Thymus (tissue), 11 donors: ENCODE measurements around the gene CDH4. TPM values are rescaled to one million over a fixed set of nuclear protein-coding genes. Genes with fewer than 3 reads are reported as not detected.

Experiments used
- DNase-seq, 9 donors: peaks; one replicate each; pipeline ENCODE4 v3.0.0-alpha.2; 2013; ENCODE audit warnings: low spot score in 9 of 9, low read depth in 6 of 9, missing footprints in 1 of 9
- H3K27ac ChIP-seq, 2 donors: one replicate each; pipeline ENCODE4 v1.5.1; 2013; ENCODE audit warnings: control low read depth in 1 of 2, low read depth in 1 of 2, low read length in 1 of 2, mild to moderate bottlenecking in 1 of 2, moderate library complexity in 1 of 2
- H3K27me3 ChIP-seq, 2 donors: one replicate each; pipeline ENCODE4 v1.5.1; 2013; ENCODE audit warnings: low read length in 1 of 2; ENCODE audit not compliant: control insufficient read depth in 2 of 2, insufficient read depth in 1 of 2
- H3K36me3 ChIP-seq, 2 donors: one replicate each; pipeline ENCODE4 v1.5.1; 2013; ENCODE audit warnings: low read length in 1 of 2, mild to moderate bottlenecking in 1 of 2, moderate library complexity in 1 of 2; ENCODE audit not compliant: control insufficient read depth in 2 of 2, insufficient read depth in 2 of 2
- H3K4me1 ChIP-seq, 2 donors: one replicate each; pipeline ENCODE4 v1.5.1; 2013; ENCODE audit warnings: low read length in 2 of 2; ENCODE audit not compliant: control insufficient read depth in 2 of 2, insufficient read depth in 2 of 2
- H3K4me3 ChIP-seq, 2 donors: one replicate each; pipeline ENCODE4 v1.5.1; 2013; ENCODE audit warnings: low read length in 2 of 2, control low read depth in 1 of 2, mild to moderate bottlenecking in 1 of 2
- H3K9me3 ChIP-seq, 2 donors: one replicate each; pipeline ENCODE4 v1.5.1; 2013; ENCODE audit warnings: low read length in 1 of 2, mild to moderate bottlenecking in 1 of 2; ENCODE audit not compliant: control insufficient read depth in 2 of 2, insufficient read depth in 1 of 2
- WGBS: extraction: QIAGEN DNeasy Blood & Tissue Kit; methylation state at CpG from one replicate; pipeline ENCODE4 v1.1.7; 2013; 5-methylcytosine and 5-hydroxymethylcytosine counted together
- polyA plus RNA-seq: library from polyadenylated mRNA; stranded (reverse); fragments of 200-250 nt; gene quantifications from one replicate; pipeline ENCODE4 v1.2.3, GENCODE V29; 2013
- total RNA-seq: library from RNA; stranded (reverse); fragments of 120-200 nt; gene quantifications from one replicate; pipeline ENCODE4 v1.2.4, GENCODE V29; 2013
- donor health status: healthy.

Gene CDH4
- total and polyA plus RNA-seq, 2 donors = 0.34 to 0.61 TPM

GRCh38 chr20:61839912-61840778, 588.1 kb downstream of the CDH4 start:
- Histone ChIP-seq H3K9me3 (peaks cover 0 to 1% of the 10 kb centered on the region in 2 donors), H3K4me3 (no peak overlapping the region), H3K27me3 (no peaks in the 10 kb centered on the region), H3K36me3 (no peaks in the 10 kb centered on the region), H3K4me1 (no peaks in the 10 kb centered on the region), H3K27ac (no peak overlapping the region)
- peak in 2 of 9 donors; percentile 2 to 3 for DNase-seq
- whole genome bisulfite sequencing = 90% methylated on average over 26 of the region's 26 CpGs

GRCh38 chr20:61840779-61841455, 588.9 kb downstream of the CDH4 start:
- WGBS = 91% methylated on average over 26 of the region's 26 CpGs
- no peak overlapping the region for H3K27ac ChIP-seq
- no peak overlapping the region for H3K4me3 ChIP-seq
- no peaks in the 10 kb centered on the region for H3K27me3 ChIP-seq
- H3K9me3 ChIP-seq = peaks cover 0 to 4% of the 10 kb centered on the region in 2 donors
- H3K4me1 ChIP-seq = no peaks in the 10 kb centered on the region
- DNase-seq = no peak
- H3K36me3 ChIP-seq = no peaks in the 10 kb centered on the region

GRCh38 chr20:61841551-61841950, 589.5 kb downstream of the CDH4 start:
- no peaks in the 10 kb centered on the region for H3K4me1 ChIP-seq
- 92% methylated on average over 18 of the region's 18 CpGs for WGBS
- H3K36me3 ChIP-seq = no peaks in the 10 kb centered on the region
- no peak for DNase-seq
- H3K27ac ChIP-seq = no peak overlapping the region
- H3K4me3 ChIP-seq = no peak overlapping the region
- peaks cover 0 to 4% of the 10 kb centered on the region in 2 donors for H3K9me3 ChIP-seq
- H3K27me3 ChIP-seq = no peaks in the 10 kb centered on the region

GRCh38 chr20:61841966-61842365, 589.9 kb downstream of the CDH4 start:
- no peaks in the 10 kb centered on the region for H3K4me1 ChIP-seq
- H3K4me3 ChIP-seq = no peak overlapping the region
- H3K27me3 ChIP-seq = no peaks in the 10 kb centered on the region
- peaks cover 0 to 4% of the 10 kb centered on the region in 2 donors for H3K9me3 ChIP-seq
- no peak for DNase-seq
- H3K27ac ChIP-seq = no peak overlapping the region
- 79% methylated on average over 9 of the region's 9 CpGs for WGBS
- H3K36me3 ChIP-seq = no peaks in the 10 kb centered on the region

GRCh38 chr20:61844621-61845020, 592.6 kb downstream of the CDH4 start:
- H3K27me3 ChIP-seq = no peaks in the 10 kb centered on the region
- DNase-seq = no peak
- no peaks in the 10 kb centered on the region for H3K36me3 ChIP-seq
- H3K4me1 ChIP-seq = no peaks in the 10 kb centered on the region
- H3K9me3 ChIP-seq = peaks cover 0 to 5% of the 10 kb centered on the region in 2 donors
- 96% methylated on average over 17 of the region's 17 CpGs for WGBS
- H3K27ac ChIP-seq = no peak overlapping the region
- H3K4me3 ChIP-seq = no peak overlapping the region

- WGBS = 82% methylated on average over 19 of the region's 19 CpGs
- Histone ChIP-seq H3K4me1 (no peaks in the 10 kb centered on the region), H3K9me3 (peaks cover 0 to 5% of the 10 kb centered on the region in 2 donors), H3K4me3 (no peak overlapping the region), H3K27me3 (no peaks in the 10 kb centered on the region), H3K36me3 (no peaks in the 10 kb centered on the region), H3K27ac (no peak overlapping the region)
- no peak for DNase-seq
These were observed 593.2 kb downstream of the CDH4 start for GRCh38 chr20:61845233-61845671.

- WGBS = 92% methylated on average over 15 of the region's 15 CpGs
- Histone ChIP-seq H3K36me3 (no peaks in the 10 kb centered on the region), H3K27ac (no peak overlapping the region), H3K27me3 (no peaks in the 10 kb centered on the region), H3K9me3 (peaks cover 0 to 7% of the 10 kb centered on the region in 2 donors), H3K4me3 (no peak overlapping the region), H3K4me1 (no peaks in the 10 kb centered on the region)
- DNase-seq = no peak
These were observed 594.0 kb downstream of the CDH4 start for GRCh38 chr20:61846074-61846473.

GRCh38 chr20:61846741-61847419, 594.8 kb downstream of the CDH4 start:
- WGBS = 90% methylated on average over 11 of the region's 11 CpGs
- peaks cover 0 to 10% of the 10 kb centered on the region in 2 donors for H3K9me3 ChIP-seq
- no peak overlapping the region for H3K27ac ChIP-seq
- no peaks in the 10 kb centered on the region for H3K4me1 ChIP-seq
- no peak for DNase-seq
- H3K4me3 ChIP-seq = no peak overlapping the region
- H3K36me3 ChIP-seq = no peaks in the 10 kb centered on the region
- H3K27me3 ChIP-seq = no peaks in the 10 kb centered on the region

GRCh38 chr20:61847420-61847748, 595.3 kb downstream of the CDH4 start:
- Histone ChIP-seq H3K4me3 (no peak overlapping the region), H3K27ac (no peak overlapping the region), H3K36me3 (no peaks in the 10 kb centered on the region), H3K9me3 (peaks cover 0 to 11% of the 10 kb centered on the region in 2 donors), H3K27me3 (no peaks in the 10 kb centered on the region), H3K4me1 (no peaks in the 10 kb centered on the region)
- DNase-seq = no peak
- WGBS = 96% methylated on average over 10 of the region's 10 CpGs
